Measurements from ENCODE around the gene ZNF503. TPM values are rescaled to one million over a fixed set of nuclear protein-coding genes. Genes with fewer than 3 reads are reported as not detected.

ZNF503 gene
- polyA plus RNA-seq, 2 of the 4 experiments (the other 2 are of a cell fraction): 0.54 to 12.8 TPM

GRCh38 chr10:75424571-75424970 lies 23.0 kb upstream of the ZNF503 start:
- CTCF ChIA-PET: no interaction called here
- ATAC-seq: no peak
- no peak for FAIRE-seq
- Histone ChIP-seq H3K4me2 (no peak overlapping the region), H3K4me1 (peaks cover 26% of the 10 kb centered on the region), H3K27ac (no peak overlapping the region), H3K9me3 (no peaks in the 10 kb centered on the region), H3K4me3 (no peak overlapping the region)
- 50% methylated on average over 2 of the region's 2 CpGs for WGBS (ENCODE audit: missing lambda C conversion rate)
- POLR2A ChIA-PET: interaction anchor here (1.4 kb wide), 1 partner anchor 22 kb away, joined by 6 read pairs; the partner anchor contains the start of gene ZNF503
- TF ChIP-seq MAFK (IDR thresholded peaks at IDR 0.05; ENCODE audit: partially characterized antibody) (no peak), NFE2L2 (conservative IDR thresholded peaks at IDR 0.05; ENCODE audit: low read length) (no peak)
- no peak for DNase-seq (ENCODE audit: low read depth in 1 of 2, low spot score in 1 of 2)

- H3K27ac ChIP-seq: no peak overlapping the region
- FAIRE-seq (no peak), ATAC-seq (no peak), DNase-seq (ENCODE audit: low read depth in 1 of 2, low spot score in 1 of 2) (no peak)
- 90% methylated on average over 6 of the region's 6 CpGs for WGBS (ENCODE audit: missing lambda C conversion rate)
- TF ChIP-seq SREBF2 (IDR thresholded peaks at IDR 0.05) (no peak), E2F6 (IDR thresholded peaks at IDR 0.05; ENCODE audit: borderline replicate concordance, low read depth) (no peak), JUNB (IDR thresholded peaks at IDR 0.05) (no peak), SMC3 (IDR thresholded peaks at IDR 0.05) (no peak)
- no peaks in the 10 kb centered on the region for H3K9me3 ChIP-seq
- peaks cover 12% of the 10 kb centered on the region for H3K4me1 ChIP-seq
- ChIA-PET CTCF (interaction anchor here (1.5 kb wide), 1 partner anchor 19 kb away, joined by 3 read pairs; no protein-coding TSS in a partner anchor), POLR2A (no interaction called here)
- H3K4me3 ChIP-seq: no peak overlapping the region
- no peak overlapping the region for H3K4me2 ChIP-seq
Measured at GRCh38 chr10:75422913-75423312, 21.3 kb upstream of the ZNF503 start.

- TF ChIP-seq NFE2L2 (conservative IDR thresholded peaks at IDR 0.05; ENCODE audit: low read length) (no peak), EP300 (IDR thresholded peaks at IDR 0.05) (no peak), CHD2 (IDR thresholded peaks at IDR 0.05; ENCODE audit: low read length, partially characterized antibody) (no peak), MAFK (IDR thresholded peaks at IDR 0.05; ENCODE audit: partially characterized antibody) (peak; percentile 29), MAX (IDR thresholded peaks at IDR 0.05) (no peak), HOXA7 (CRISPR knock-in tag; IDR thresholded peaks at IDR 0.05) (no peak)
- Histone ChIP-seq H3K4me3 (no peak overlapping the region), H3K4me1 (peaks cover 11% of the 10 kb centered on the region; the same call in 2 of the 3 replicates), H3K27ac (no peak overlapping the region), H3K9me3 (no peaks in the 10 kb centered on the region), H3K4me2 (no peak overlapping the region)
- POLR2A ChIA-PET: no interaction called here
- 84% methylated on average over 8 of the region's 8 CpGs for WGBS (ENCODE audit: missing lambda C conversion rate)
- CTCF ChIA-PET: interaction anchor here (0.6 kb wide), 2 partner anchors 14 to 486 kb away, joined by 3 read pairs; no protein-coding TSS in a partner anchor
- ATAC-seq (no peak), FAIRE-seq (no peak), DNase-seq (ENCODE audit: low read depth in 1 of 2, low spot score in 1 of 2) (no peak)
Measured at GRCh38 chr10:75418712-75419111, 17.1 kb upstream of the ZNF503 start.

- no peak for FAIRE-seq
Measured at GRCh38 chr10:75418293-75418692, 16.7 kb upstream of the ZNF503 start.

GRCh38 chr10:75417522-75417927 lies 16.0 kb upstream of the ZNF503 start:
- 47% methylated on average over 5 of the region's 5 CpGs for WGBS (ENCODE audit: missing lambda C conversion rate)
- Histone ChIP-seq H3K27ac (0 out of 6 replicates have a peak overlapping the region, but pooled peaks of 1 of the 2 experiments have one; percentile 25), H3K4me3 (no peak overlapping the region), H3K4me2 (0 out of 3 replicates have a peak overlapping the region, but pooled peaks have one; percentile 19), H3K9me3 (no peaks in the 10 kb centered on the region), H3K4me1 (peaks cover 11% of the 10 kb centered on the region; the same call in 2 of the 3 replicates)
- ATAC-seq (0 out of 6 replicates have a peak, but pooled peaks of 1 of the 2 experiments have one; percentile 25), FAIRE-seq (no peak), DNase-seq (ENCODE audit: low read depth in 1 of 2, low spot score in 1 of 2) (no peak)
- CTCF ChIA-PET: interaction anchor here (1.0 to 2.7 kb wide), 3 partner anchors 10 to 22 kb away, joined by 3 to 9 read pairs (median 6); no protein-coding TSS in a partner anchor
- TF ChIP-seq ESRRA (IDR thresholded peaks at IDR 0.05; ENCODE audit: borderline replicate concordance, low read length) (no peak), TP53 (CRISPR knock-in tag; IDR thresholded peaks at IDR 0.05) (no peak), RFX5 (IDR thresholded peaks at IDR 0.05) (no peak), HOXA7 (CRISPR knock-in tag; IDR thresholded peaks at IDR 0.05) (no peak), SMC3 (IDR thresholded peaks at IDR 0.05) (no peak), MAZ (IDR thresholded peaks at IDR 0.05; ENCODE audit: borderline replicate concordance, low read depth, low read length) (no peak), ATOH8 (CRISPR knock-in tag; IDR thresholded peaks at IDR 0.05; ENCODE audit: low read depth) (no peak), HOXB13 (CRISPR knock-in tag; IDR thresholded peaks at IDR 0.05; ENCODE audit: low read depth) (no peak), HOXB5 (CRISPR knock-in tag; IDR thresholded peaks at IDR 0.05) (no peak), EHF (CRISPR knock-in tag; IDR thresholded peaks at IDR 0.05) (no peak), EP300 (IDR thresholded peaks at IDR 0.05) (no peak), CTCF (IDR thresholded peaks at IDR 0.05) (no peak)
- POLR2A ChIA-PET: interaction anchor here (0.7 to 1.2 kb wide), 2 partner anchors 9 to 13 kb away, joined by 3 read pairs; no protein-coding TSS in a partner anchor

More at GRCh38 chr10:75418293-75418692, 16.7 kb upstream of the ZNF503 start:
- ATAC-seq (peak; percentile 57 to 59; a peak in 2 of 6 replicates), DNase-seq (ENCODE audit: low read depth in 1 of 2, low spot score in 1 of 2) (no peak)
- H3K4me2 ChIP-seq: no peak overlapping the region
- POLR2A ChIA-PET: no interaction called here
- CTCF ChIA-PET: interaction anchor here (0.6 kb wide), 2 partner anchors 14 to 486 kb away, joined by 3 read pairs; no protein-coding TSS in a partner anchor
- H3K9me3 ChIP-seq: no peaks in the 10 kb centered on the region
- H3K4me3 ChIP-seq: no peak overlapping the region
- H3K4me1 ChIP-seq: peaks cover 11% of the 10 kb centered on the region; the same call in 2 of the 3 replicates
- TF ChIP-seq CHD4 (IDR thresholded peaks at IDR 0.05; ENCODE audit: borderline replicate concordance): no peak
- H3K27ac ChIP-seq: peak overlapping the region in 1 of 2 experiments; percentile 18; a peak in 1 of 6 replicates
- 45% methylated on average over 4 of the region's 4 CpGs for WGBS (ENCODE audit: missing lambda C conversion rate)

All from A549 (cell line).